Measurements from ENCODE around the gene RMI1.
A peak's percentile ranks its signal among the peaks of the same experiment; 100 is the strongest.
"Not testable (repeated sequence)": the region's sequence is repeated elsewhere in the genome, so short reads cannot be mapped to it uniquely, and the experiment has no call there.

The RMI1 gene

GRCh38 chr9:84031534-84031933 lies 50.9 kb downstream of the RMI1 start (continued):
- TF ChIP-seq ZNF623 (tag by site-specific recombination; IDR thresholded peaks at IDR 0.05) (no peak), MYNN (tag by site-specific recombination; IDR thresholded peaks at IDR 0.05; ENCODE audit: borderline replicate concordance) (no peak), ZNF629 (tag by site-specific recombination; IDR thresholded peaks at IDR 0.05) (no peak), ZNF544 (tag by site-specific recombination; IDR thresholded peaks at IDR 0.05) (no peak), ZNF692 (tag by site-specific recombination; IDR thresholded peaks at IDR 0.05) (no peak), ZFP37 (tag by site-specific recombination; IDR thresholded peaks at IDR 0.05) (no peak), ZNF510 (tag by site-specific recombination; IDR thresholded peaks at IDR 0.05; ENCODE audit: insufficient replicate concordance) (no peak), ZNF394 (tag by site-specific recombination; IDR thresholded peaks at IDR 0.05; ENCODE audit: borderline replicate concordance) (no peak), KLF10 (tag by site-specific recombination; IDR thresholded peaks at IDR 0.05) (no peak), BCL11A (tag by site-specific recombination; IDR thresholded peaks at IDR 0.05; ENCODE audit: low read depth) (no peak), ZNF596 (tag by site-specific recombination; IDR thresholded peaks at IDR 0.05) (no peak)

GRCh38 chr9:84041857-84042256 lies 61.3 kb downstream of the RMI1 start:
- H3K27ac ChIP-seq (ENCODE audit: extremely low read depth, low read depth, low read length); CTCF ChIA-PET; H3K4me1 ChIP-seq (ENCODE audit: control insufficient read depth, insufficient read depth, low read length); H3K9me3 ChIP-seq (ENCODE audit: control insufficient read depth, insufficient read depth, low read depth, low read length); H3K36me3 ChIP-seq (ENCODE audit: control insufficient read depth in 2 of 2, insufficient read depth in 1 of 2, low read length in 2 of 2); H3K4me3 ChIP-seq (ENCODE audit: low read depth, low read length); POLR2A ChIA-PET: not testable (repeated sequence)
- TF ChIP-seq SETDB1 (IDR thresholded peaks at IDR 0.05; ENCODE audit: insufficient read length, low read length): peak; percentile 85

GRCh38 chr9:84045481-84046097 lies 65.0 kb downstream of the RMI1 start:
- no peak overlapping the region for H3K4me3 ChIP-seq (ENCODE audit: low read depth, low read length)
- POLR2A ChIA-PET: no interaction called here
- no peak overlapping the region for H3K27ac ChIP-seq (ENCODE audit: extremely low read depth, low read depth, low read length)
- CTCF ChIA-PET: no interaction called here
- H3K9me3 ChIP-seq (ENCODE audit: control insufficient read depth, insufficient read depth, low read depth, low read length): no peaks in the 10 kb centered on the region
- TF ChIP-seq ZBTB20 (tag by site-specific recombination; IDR thresholded peaks at IDR 0.05) (no peak), ZIC2 (tag by site-specific recombination; IDR thresholded peaks at IDR 0.05) (peak; percentile 35; the same call in 1 of the 2 replicates), ZNF624 (tag by site-specific recombination; IDR thresholded peaks at IDR 0.05) (no peak)
- H3K36me3 ChIP-seq (ENCODE audit: control insufficient read depth in 2 of 2, insufficient read depth in 1 of 2, low read length in 2 of 2): no peaks in the 10 kb centered on the region
- H3K4me1 ChIP-seq (ENCODE audit: control insufficient read depth, insufficient read depth, low read length): no peaks in the 10 kb centered on the region

Data from HEK293 (cell line).